IMR-90 (cell line): ENCODE results near the gene DGKZ. TPM values are rescaled to one million over a fixed set of nuclear protein-coding genes. Genes with fewer than 3 reads are reported as not detected.

Experiments
- ATAC-seq: fragments of 200-7000 bp; cut with Tn5 transposase; 2 replicates; pipeline ENCODE4 v1.9.1; 2020; ENCODE audit warnings: low read depth, mild to moderate bottlenecking, moderate library complexity
- BruUV-seq: library from RNA; stranded (reverse); fragments of 400-500 nt; replicated peaks from 2 replicates; lab custom pipeline; 2021; lab: Mats Ljungman, UMichigan
- CTCF ChIA-PET: fragments of 300-600 bp; formaldehyde crosslinking; extraction: SDS; loops from one replicate; lab custom pipeline; 2021; ENCODE audit warnings: antibody characterized with exemption; lab: Yijun Ruan, JAX
- POLR2A ChIA-PET: fragments of 300-600 bp; sonication (Branson Sonifier 250); formaldehyde crosslinking; loops from one replicate; lab custom pipeline; 2022; ENCODE audit warnings: antibody characterized with exemption; ENCODE audit not compliant: unreplicated experiment; lab: Charles Lee
- DNase-seq: peaks from one replicate; pipeline ENCODE4 v3.0.0; 2013
- H2AFZ ChIP-seq: replicated peaks from 2 replicates; pipeline ENCODE3; 2013; ENCODE audit warnings: low read length, mild to moderate bottlenecking; ENCODE audit not compliant: poor library complexity
- H2AK5ac ChIP-seq: 2 replicates; pipeline ENCODE4 v1.6.1; 2013; ENCODE audit warnings: low read depth, low read length, inconsistent platforms
- H2AK9ac ChIP-seq: replicated peaks from 2 replicates; pipeline ENCODE3; 2013; ENCODE audit warnings: mild to moderate bottlenecking, low read depth, low read length, moderate library complexity; ENCODE audit not compliant: poor library complexity
- H2BK120ac ChIP-seq: 2 replicates; pipeline ENCODE4 v1.6.1; 2013; ENCODE audit warnings: low read depth, low read length, inconsistent platforms
- H2BK15ac ChIP-seq: 3 replicates; pipeline ENCODE4 v1.6.1; 2013; ENCODE audit warnings: low read depth, low read length, inconsistent platforms
- H2BK20ac ChIP-seq: 2 replicates; pipeline ENCODE4 v1.6.1; 2013; ENCODE audit warnings: low read depth, mild to moderate bottlenecking, inconsistent platforms, low read length, moderate library complexity
- H2BK5ac ChIP-seq: 2 replicates; pipeline ENCODE4 v1.6.1; 2013; ENCODE audit warnings: mild to moderate bottlenecking, low read depth, low read length, inconsistent platforms; ENCODE audit not compliant: poor library complexity, severe bottlenecking
- H3K14ac ChIP-seq: replicated peaks from 2 replicates; pipeline ENCODE4 v1.6.1; 2013; ENCODE audit warnings: low read depth, low read length, inconsistent platforms
- H3K18ac ChIP-seq: 2 replicates; pipeline ENCODE4 v1.6.1; 2013; ENCODE audit warnings: low read depth, low read length, control low read depth
- H3K23ac ChIP-seq: 2 replicates; pipeline ENCODE4 v1.6.1; 2013; ENCODE audit warnings: low read depth, low read length, inconsistent platforms
- H3K27ac ChIP-seq: 2 replicates; pipeline ENCODE4 v1.5.1; 2013; ENCODE audit warnings: mild to moderate bottlenecking, control low read depth, low read length; ENCODE audit not compliant: insufficient read depth
- H3K27me3 ChIP-seq: 2 replicates; pipeline ENCODE4 v1.6.1; 2013; ENCODE audit warnings: low read length; ENCODE audit not compliant: control insufficient read depth, insufficient read depth
- H3K36me3 ChIP-seq: 2 replicates; pipeline ENCODE4 v1.6.1; 2013; ENCODE audit warnings: low read length, mixed read lengths; ENCODE audit not compliant: control insufficient read depth, insufficient read depth
- H3K4ac ChIP-seq: 2 replicates; pipeline ENCODE4 v1.6.1; 2013; ENCODE audit warnings: low read depth, low read length, inconsistent platforms
- H3K4me1 ChIP-seq: 2 replicates; pipeline ENCODE4 v1.6.1; 2013; ENCODE audit warnings: low read length, mixed read lengths; ENCODE audit not compliant: control insufficient read depth, insufficient read depth
- H3K4me2 ChIP-seq: 2 replicates; pipeline ENCODE4 v1.6.1; 2013; ENCODE audit warnings: low read depth, mild to moderate bottlenecking, control low read depth, low read length, moderate library complexity
- H3K4me3 ChIP-seq: 2 replicates; pipeline ENCODE4 v1.5.1; 2013; ENCODE audit warnings: low read depth, mild to moderate bottlenecking, control low read depth, low read length, moderate library complexity; ENCODE audit not compliant: insufficient read depth
- H3K56ac ChIP-seq: 2 replicates; pipeline ENCODE4 v1.6.1; 2013; ENCODE audit warnings: low read length, inconsistent platforms; ENCODE audit not compliant: insufficient read depth; ENCODE audit errors: extremely low read depth
- H3K79me1 ChIP-seq, 2 experiments: 2 replicates each; pipeline ENCODE4 v1.6.1; 2013; ENCODE audit warnings: low read length in 2 of 2, inconsistent platforms in 1 of 2, low read depth in 1 of 2
- H3K9ac ChIP-seq: 2 replicates; pipeline ENCODE4 v1.6.1; 2013; ENCODE audit warnings: low read depth, low read length, control low read depth
- H3K9me1 ChIP-seq: 2 replicates; pipeline ENCODE4 v1.6.1; 2013; ENCODE audit warnings: low read length, inconsistent platforms; ENCODE audit not compliant: insufficient read depth
- H3K9me3 ChIP-seq: 2 replicates; pipeline ENCODE4 v1.6.1; 2013; ENCODE audit warnings: low read length; ENCODE audit not compliant: control insufficient read depth, insufficient read depth
- H4K20me1 ChIP-seq: 2 replicates; pipeline ENCODE4 v1.6.1; 2013; ENCODE audit warnings: low read length, inconsistent platforms; ENCODE audit not compliant: insufficient read depth
- H4K5ac ChIP-seq: 2 replicates; pipeline ENCODE4 v1.6.1; 2013; ENCODE audit warnings: mild to moderate bottlenecking, low read depth, low read length, control low read depth
- H4K8ac ChIP-seq, 2 experiments: 2 replicates each; pipeline ENCODE4 v1.6.1; 2013; ENCODE audit warnings: low read depth in 2 of 2, low read length in 2 of 2, control low read depth in 1 of 2, inconsistent platforms in 1 of 2
- H4K91ac ChIP-seq: 2 replicates; pipeline ENCODE4 v1.6.1; 2013; ENCODE audit warnings: low read depth, low read length, inconsistent platforms; ENCODE audit not compliant: insufficient read depth
- MAFK ChIP-seq: IDR thresholded peaks from 2 replicates; pipeline ENCODE4 v1.6.1; 2012; ENCODE audit warnings: low read depth, low read length, improper control_type of control experiment
- RAD21 ChIP-seq: IDR thresholded peaks from 2 replicates; pipeline ENCODE4 v1.6.1; 2012; ENCODE audit warnings: low read length, improper control_type of control experiment
- RCOR1 ChIP-seq: IDR thresholded peaks from 2 replicates; pipeline ENCODE4 v1.6.1; 2012; ENCODE audit warnings: mild to moderate bottlenecking, low read length, improper control_type of control experiment; ENCODE audit not compliant: insufficient replicate concordance
- WGBS, 2 experiments: methylation state at CpG; one replicate each; pipeline versions ENCODE4 v1.1.5 to v1.1.7; 2013; ENCODE audit warnings: missing lambda C conversion rate in 2 of 2; ENCODE audit not compliant: insufficient read length in 1 of 2; ENCODE audit errors: extremely low coverage in 2 of 2; 5-methylcytosine and 5-hydroxymethylcytosine counted together
- dilution Hi-C: fragments of 300-500 bp; cut with HindIII; formaldehyde crosslinking; loops from one replicate; pipeline ENCODE4 v1.14.3; 2018; ENCODE audit warnings: low sequenced_read_pairs; ENCODE audit not compliant: unreplicated experiment
- in situ Hi-C: fragments of 300-500 bp; cut with MboI; formaldehyde crosslinking; loops from 3 replicates; pipeline ENCODE4 v1.14.3; 2019; ENCODE audit warnings: low sequenced_read_pairs, inconsistent platforms, mixed read lengths
- intact Hi-C: fragments of 100-400 bp; cut with micrococcal nuclease; formaldehyde crosslinking; loops from 2 replicates; pipeline ENCODE4 v1.10.0; 2022
- polyA plus RNA-seq, 3 experiments: library from polyadenylated mRNA; depleted of rRNA; stranded (reverse); fragments of >200 nt; gene quantifications; 2 replicates each; pipeline ENCODE4 v1.2.3, GENCODE V29; 2012; ENCODE audit warnings: low replicate concordance in 1 of 3
- total RNA-seq: library from RNA; depleted of rRNA; stranded (reverse); fragments of >200 nt; gene quantifications from 2 replicates; pipeline ENCODE4 v1.2.3, GENCODE V29; 2012

DGKZ gene
- total and polyA plus RNA-seq, 2 of the 4 experiments (the other 2 are of a cell fraction): 46.8 to 62.0 TPM

DNA sequence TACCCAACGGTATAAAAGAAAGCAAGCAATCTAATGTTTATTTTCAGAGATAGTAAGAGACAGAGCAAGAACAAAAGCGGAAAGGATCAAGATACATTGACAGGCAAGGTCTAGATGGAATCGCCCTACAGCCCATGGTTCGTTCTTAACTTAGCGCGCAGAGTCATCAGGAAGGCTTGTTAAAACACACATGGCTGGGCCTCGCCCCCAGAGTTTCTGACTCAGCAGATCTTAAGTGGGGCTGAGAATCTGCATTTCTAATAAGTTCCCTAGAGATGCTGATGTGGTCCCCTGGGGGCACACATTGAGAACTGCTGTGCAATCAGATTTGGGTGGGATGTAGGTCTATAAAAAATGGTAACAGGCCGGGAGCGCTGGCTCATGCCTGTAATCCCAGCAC, 80.1 kb downstream of the DGKZ start:
- H3K18ac ChIP-seq: no peak overlapping the region
- in situ Hi-C loops (no loop called here), dilution Hi-C loops (no loop called here), intact Hi-C loops (no loop called here)
- H3K27ac ChIP-seq: no peak overlapping the region
- 92% methylated on average over 2 of the region's 9 CpGs; no CpG with 5 or more reads in 1 of the 2 experiments for WGBS, 2 experiments
- H3K9me3 ChIP-seq: no peaks in the 10 kb centered on the region
- no peak overlapping the region for H2AK9ac ChIP-seq
- H3K14ac ChIP-seq: no peak overlapping the region
- H3K23ac ChIP-seq: no peak overlapping the region
- no peak overlapping the region for H4K8ac ChIP-seq
- TF ChIP-seq RCOR1: no peak
- TF ChIP-seq RAD21: no peak
- peak; percentile 70 for TF ChIP-seq MAFK
- no peak overlapping the region for H2AFZ ChIP-seq
- H3K9ac ChIP-seq: no peak overlapping the region
- no peak overlapping the region for H3K4ac ChIP-seq
- H2BK5ac ChIP-seq: no peak overlapping the region
- ChIA-PET CTCF (no interaction called here), POLR2A (no interaction called here)
- H3K4me3 ChIP-seq: no peak overlapping the region
- no peak overlapping the region for H3K56ac ChIP-seq
- H3K4me1 ChIP-seq: no peaks in the 10 kb centered on the region
- H4K91ac ChIP-seq: no peak overlapping the region
- no peak overlapping the region for H4K5ac ChIP-seq
- no TSS peak for BruUV-seq
- no peak overlapping the region for H2BK120ac ChIP-seq
- H3K27me3 ChIP-seq: no peaks in the 10 kb centered on the region
- no peak for ATAC-seq
- no peak overlapping the region for H2BK20ac ChIP-seq
- peaks cover 15% of the 10 kb centered on the region for H3K36me3 ChIP-seq
- H3K79me1 ChIP-seq: 0 out of 4 replicates have a peak, but pooled peaks cover 0 to 7% of the 10 kb centered on the region in 2 experiments
- H2AK5ac ChIP-seq: no peak overlapping the region
- peak; percentile 11 for DNase-seq
- H4K20me1 ChIP-seq: no peaks in the 10 kb centered on the region
- no peak overlapping the region for H2BK15ac ChIP-seq
- H3K9me1 ChIP-seq: 0 out of 2 replicates have a peak, but pooled peaks cover 3% of the 10 kb centered on the region
- no peak overlapping the region for H3K4me2 ChIP-seq
